ENCODE measurements around the gene MTUS2.

The MTUS2 gene

DNA sequence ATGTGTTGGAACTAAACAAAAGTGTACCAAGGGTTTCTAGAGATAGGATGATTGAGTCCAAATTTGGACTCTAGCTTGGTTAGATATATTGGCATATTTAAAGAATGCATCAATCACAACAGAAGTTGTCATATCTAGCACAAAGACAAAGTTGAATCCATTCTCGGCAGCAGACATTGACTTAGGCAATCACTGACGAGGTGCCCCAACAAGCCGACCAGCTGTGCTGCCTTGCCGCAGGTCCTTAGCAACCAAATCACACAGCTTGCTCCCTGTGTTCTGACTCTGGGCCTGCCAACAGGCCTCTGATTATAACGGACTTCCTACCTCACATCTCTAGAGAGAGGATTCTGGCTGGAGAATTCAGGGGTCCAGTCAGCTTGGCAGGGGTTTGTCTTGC lies 208.7 kb downstream of the MTUS2 start:
- no peak for DNase-seq

DNA sequence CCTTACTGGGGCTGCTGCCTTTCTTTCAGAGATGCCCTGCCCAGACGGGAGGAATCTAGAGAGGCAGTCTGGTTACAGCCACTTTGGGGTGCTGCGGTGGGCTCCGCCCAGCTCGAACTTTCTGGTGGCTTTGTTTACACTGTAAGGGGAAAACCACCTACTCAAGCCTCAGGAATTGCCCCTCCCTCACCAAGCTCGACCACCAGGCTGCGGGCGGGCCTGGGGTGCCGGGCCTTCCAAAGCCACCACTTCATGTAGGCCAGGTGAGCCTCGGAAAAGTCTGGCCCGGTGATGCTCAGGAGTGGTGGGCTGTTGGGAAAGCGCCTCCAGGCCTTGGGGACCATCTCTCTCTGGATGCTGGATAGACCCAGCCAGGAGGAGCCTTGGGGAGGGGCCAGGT lies 218.6 kb downstream of the MTUS2 start:
- DNase-seq = no peak

DNA sequence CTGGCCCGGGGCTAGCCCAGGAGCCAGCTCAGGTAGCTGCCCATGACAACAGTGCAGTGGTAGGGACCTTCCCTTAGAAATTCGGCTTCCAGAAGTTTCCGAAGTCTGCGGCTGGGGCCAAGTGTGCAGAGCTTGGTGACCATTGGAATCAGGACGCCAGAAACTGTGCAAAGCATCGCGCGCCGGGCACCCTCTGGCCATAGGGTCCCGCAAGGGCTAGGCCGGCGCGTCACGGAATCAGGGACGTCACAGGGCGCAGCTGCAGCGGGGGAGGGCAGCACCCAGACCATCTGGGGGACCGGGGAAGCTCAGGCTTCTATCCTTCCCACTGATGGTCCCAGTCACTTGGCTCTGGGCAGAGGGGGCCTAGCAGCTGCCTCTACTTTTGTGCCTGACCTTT lies 219.1 kb downstream of the MTUS2 start:
- no peak for DNase-seq

DNA sequence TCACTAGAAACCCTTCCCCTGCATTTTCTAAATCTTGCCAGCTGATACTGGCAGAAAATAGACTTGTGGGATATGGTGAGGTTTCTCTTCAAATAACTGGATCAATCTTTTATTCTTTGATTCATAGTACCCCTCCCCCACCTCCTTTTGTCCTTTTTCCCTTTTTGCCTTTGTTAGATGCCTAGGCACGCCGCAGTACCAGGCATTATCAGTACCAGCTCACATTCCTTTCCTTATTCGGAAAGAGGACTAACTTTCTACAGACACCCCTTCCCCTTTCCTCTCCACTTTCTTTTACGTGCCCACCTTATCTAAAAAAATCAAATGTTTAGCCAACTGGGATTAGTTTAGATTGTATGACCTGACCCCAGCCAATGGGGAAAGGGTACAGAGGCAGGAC lies 226.4 kb downstream of the MTUS2 start:
- no peak for DNase-seq

GRCh38 chr13:29049524-29049923 lies 229.4 kb downstream of the MTUS2 start:
- DNase-seq = no peak

GRCh38 chr13:29050719-29051118 lies 230.6 kb downstream of the MTUS2 start:
- DNase-seq = no peak

- DNase-seq = no peak
Measured at GRCh38 chr13:29059800-29060199, 239.7 kb downstream of the MTUS2 start.

DNA sequence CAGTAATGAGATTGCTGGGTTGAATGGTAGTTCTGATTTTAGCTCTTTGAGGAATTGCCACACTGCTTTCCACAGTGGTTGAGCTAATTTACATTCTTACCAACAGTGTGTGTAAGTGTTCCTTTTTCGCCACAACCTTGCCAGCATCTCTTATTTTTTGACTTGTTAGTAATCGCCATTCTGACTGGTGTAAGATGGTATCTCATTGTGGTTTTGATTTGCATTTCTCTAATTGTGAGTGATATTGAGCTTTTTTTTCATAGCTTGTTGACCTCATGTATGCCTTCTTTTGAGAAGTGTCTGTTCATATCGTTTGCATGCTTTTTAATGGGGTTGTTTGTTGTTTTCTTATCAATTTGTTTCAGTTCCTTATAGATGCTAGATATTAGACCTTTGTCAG lies 245.0 kb downstream of the MTUS2 start:
- no peak for DNase-seq

- no peak for DNase-seq
Measured at GRCh38 chr13:29067306-29067945, 247.3 kb downstream of the MTUS2 start.

GRCh38 chr13:29073755-29074154 lies 253.6 kb downstream of the MTUS2 start:
- no peak for DNase-seq

GRCh38 chr13:29077051-29077813 lies 257.1 kb downstream of the MTUS2 start:
- DNase-seq = no peak

DNA sequence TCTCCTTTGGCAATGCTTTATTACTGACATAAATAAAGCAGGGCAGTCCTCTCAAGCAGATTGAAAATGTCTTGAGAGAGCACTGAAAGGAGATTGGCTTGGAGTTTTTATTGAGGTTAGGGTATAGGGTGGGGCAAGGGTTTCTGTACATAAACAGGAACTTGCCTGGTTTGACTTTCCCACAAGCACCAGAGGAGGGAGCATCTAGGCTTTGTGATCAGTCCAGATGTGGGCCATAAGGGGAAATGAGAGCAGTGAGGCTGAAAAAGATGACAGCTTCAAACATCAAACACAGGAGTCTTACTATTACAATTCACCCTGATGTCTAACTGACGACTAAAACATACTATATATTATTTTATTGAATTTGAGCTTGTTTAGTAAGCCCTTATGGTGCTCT lies 260.9 kb downstream of the MTUS2 start:
- no peak for DNase-seq

- DNase-seq = no peak
Measured at GRCh38 chr13:29081697-29082440, 261.7 kb downstream of the MTUS2 start.

DNA sequence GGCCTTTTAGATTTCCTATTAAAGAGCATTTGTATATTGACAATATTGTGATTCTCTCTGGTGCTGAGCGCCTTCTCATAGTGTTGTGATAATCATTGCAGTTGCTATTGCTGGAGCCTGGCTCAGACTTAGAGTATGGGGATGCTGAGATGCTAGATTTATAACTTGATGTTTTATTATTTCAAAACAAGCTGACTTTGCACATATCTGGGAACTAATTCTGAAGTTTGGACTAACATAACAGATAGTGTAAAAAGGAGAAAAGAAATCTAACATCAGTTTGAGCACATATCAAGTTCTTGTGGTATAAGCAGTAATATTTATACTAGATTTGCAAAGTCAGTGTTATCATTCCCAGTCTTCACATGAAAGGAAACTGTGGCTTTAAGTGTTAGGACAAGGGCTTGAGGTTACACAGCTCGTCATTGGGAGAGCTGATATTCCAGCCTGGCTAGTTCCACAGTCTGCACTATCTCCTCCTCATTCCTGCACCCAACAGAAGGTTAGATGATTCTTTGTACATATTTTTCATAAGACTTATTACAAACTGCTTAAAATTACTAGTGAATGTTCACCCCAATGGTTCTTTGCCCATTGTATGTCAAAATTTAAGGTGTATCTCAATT lies 279.8 kb downstream of the MTUS2 start:
- no peak for DNase-seq

DNA sequence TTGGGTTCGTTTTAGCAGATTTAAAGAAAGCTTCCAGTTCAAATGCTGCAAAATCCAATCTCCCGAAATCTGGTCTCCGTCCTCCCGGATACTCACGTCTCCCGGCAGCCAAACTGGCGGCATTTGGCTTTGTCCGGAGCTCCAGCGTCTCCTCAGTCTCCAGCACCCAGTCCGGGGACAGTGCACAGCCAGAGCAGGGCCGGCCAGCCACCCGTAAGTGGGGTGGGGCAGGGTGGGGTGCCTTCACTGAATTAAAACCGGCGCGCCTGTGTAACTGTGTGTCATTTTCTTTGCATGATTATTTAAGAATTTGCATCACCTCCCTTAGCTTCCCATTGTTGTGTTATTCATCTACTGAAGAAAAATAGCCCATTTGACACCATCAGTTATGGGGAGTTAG lies 280.6 kb downstream of the MTUS2 start:
- no peak for DNase-seq

- no peak for DNase-seq
Measured at GRCh38 chr13:29101409-29101808, 281.3 kb downstream of the MTUS2 start.

GRCh38 chr13:29101905-29102304 lies 281.8 kb downstream of the MTUS2 start:
- no peak for DNase-seq

DNA sequence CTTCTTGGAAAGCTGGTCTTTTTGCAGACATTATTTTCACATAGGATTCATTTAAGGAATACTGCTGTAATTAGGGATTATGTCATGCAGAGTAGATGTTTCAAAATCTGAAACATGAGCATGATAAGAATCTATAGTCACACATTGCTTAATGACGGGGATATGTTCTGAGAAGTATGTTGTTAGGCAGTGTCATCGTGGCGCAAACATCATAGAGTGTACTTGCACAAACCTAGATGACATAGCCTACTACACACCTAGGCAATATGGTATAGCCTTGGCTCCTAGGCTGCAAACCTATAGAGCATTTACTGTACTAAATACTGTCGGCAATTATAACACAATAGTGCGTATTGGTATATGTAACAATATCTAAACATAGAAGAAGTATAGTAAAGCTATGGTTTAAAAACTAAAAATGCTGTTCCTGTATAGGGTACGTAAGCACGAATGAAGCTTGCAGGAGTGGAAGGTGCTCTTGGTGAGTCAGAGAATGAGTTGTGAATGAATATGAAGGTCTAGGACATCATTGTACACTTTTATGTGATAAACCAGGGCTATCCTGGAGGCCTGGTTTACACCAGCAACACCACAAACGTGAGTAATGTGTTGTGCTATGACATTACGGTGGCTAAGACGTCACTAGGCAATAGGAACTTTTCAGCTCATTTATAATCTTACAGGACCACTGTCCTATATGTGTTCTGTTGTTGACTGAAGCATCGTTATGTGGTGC lies 283.1 kb downstream of the MTUS2 start:
- no peak for DNase-seq

GRCh38 chr13:29104461-29104860 lies 284.3 kb downstream of the MTUS2 start:
- no peak for DNase-seq

DNA sequence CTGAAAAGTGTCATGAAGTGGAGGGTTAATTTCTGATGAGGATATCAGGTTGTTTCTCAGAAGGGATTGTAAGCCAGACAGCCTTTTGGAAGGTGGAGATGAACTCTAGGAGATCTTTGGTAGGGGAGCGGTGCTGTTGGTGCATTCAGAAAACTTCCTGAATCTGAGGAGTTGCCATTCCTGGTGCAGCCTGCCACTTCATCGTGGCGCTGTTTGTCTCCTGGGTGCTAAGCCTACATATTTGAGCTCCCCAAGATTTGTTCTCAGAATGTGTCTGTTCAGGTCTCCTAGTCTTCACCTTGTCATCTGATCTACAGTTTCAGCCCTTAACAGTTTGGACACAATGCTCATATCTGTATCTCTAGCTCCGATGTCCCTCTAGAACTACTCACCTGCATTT lies 285.6 kb downstream of the MTUS2 start:
- DNase-seq = no peak

GRCh38 chr13:29106651-29107050 lies 286.5 kb downstream of the MTUS2 start:
- DNase-seq = no peak

GRCh38 chr13:29108068-29108786 lies 288.1 kb downstream of the MTUS2 start:
- DNase-seq = no peak

Measured in right kidney (tissue), 1 donor.